ENCODE measurements around the gene ART4. TPM values are rescaled to one million over a fixed set of nuclear protein-coding genes. Genes with fewer than 3 reads are reported as not detected.

Gene ART4
- total RNA-seq, 2 donors from 2014 or later, result 12.1 to 25.9 TPM

- TF ChIP-seq CTCF (IDR thresholded peaks at IDR 0.05), result no peak
- DNase-seq (ENCODE audit: low spot score), result no peak
- Histone ChIP-seq H3K27me3 (no peaks in the 10 kb centered on the region), H3K27ac (no peak overlapping the region), H3K36me3 (no peaks in the 10 kb centered on the region), H3K4me3 (no peak overlapping the region), H3K9me3 (no peaks in the 10 kb centered on the region), H3K4me1 (no peaks in the 10 kb centered on the region)
Observed at GRCh38 chr12:14868916-14869506, 25.7 kb upstream of the ART4 start.

- no peak for TF ChIP-seq CTCF (IDR thresholded peaks at IDR 0.05)
- H3K4me1 ChIP-seq, result no peaks in the 10 kb centered on the region
- no peak overlapping the region for H3K27ac ChIP-seq
- H3K36me3 ChIP-seq, result no peaks in the 10 kb centered on the region
- peaks cover 0 to 30% of the 10 kb centered on the region in 2 donors for H3K9me3 ChIP-seq
- no peak overlapping the region for H3K4me3 ChIP-seq
- no peaks in the 10 kb centered on the region for H3K27me3 ChIP-seq
- no peak for DNase-seq (ENCODE audit: low spot score)
Observed at GRCh38 chr12:14860490-14860889, 17.2 kb upstream of the ART4 start.

GRCh38 chr12:14858513-14858912 lies 15.2 kb upstream of the ART4 start:
- peaks cover 0 to 30% of the 10 kb centered on the region in 2 donors for H3K9me3 ChIP-seq
- no peaks in the 10 kb centered on the region for H3K27me3 ChIP-seq
- H3K27ac ChIP-seq, result no peak overlapping the region
- no peak overlapping the region for H3K4me3 ChIP-seq
- no peaks in the 10 kb centered on the region for H3K36me3 ChIP-seq
- peaks cover 0 to 7% of the 10 kb centered on the region in 2 donors for H3K4me1 ChIP-seq
- no peak for TF ChIP-seq CTCF (IDR thresholded peaks at IDR 0.05)
- DNase-seq (ENCODE audit: low spot score), result no peak

GRCh38 chr12:14854586-14855183 lies 11.4 kb upstream of the ART4 start:
- H3K36me3 ChIP-seq, result no peaks in the 10 kb centered on the region
- H3K27ac ChIP-seq, result no peak overlapping the region
- peaks cover 0 to 8% of the 10 kb centered on the region in 2 donors for H3K4me1 ChIP-seq
- peaks cover 0 to 11% of the 10 kb centered on the region in 2 donors for H3K9me3 ChIP-seq
- no peak overlapping the region for H3K4me3 ChIP-seq
- no peak for TF ChIP-seq CTCF (IDR thresholded peaks at IDR 0.05)
- no peaks in the 10 kb centered on the region for H3K27me3 ChIP-seq
- no peak for DNase-seq (ENCODE audit: low spot score)

- H3K4me3 ChIP-seq, result no peak overlapping the region
- H3K27ac ChIP-seq, result peak overlapping the region in 1 of 2 donors; percentile 13
- H3K4me1 ChIP-seq, result peaks cover 0 to 8% of the 10 kb centered on the region in 2 donors
- no peak for TF ChIP-seq CTCF (IDR thresholded peaks at IDR 0.05)
- H3K27me3 ChIP-seq, result no peaks in the 10 kb centered on the region
- DNase-seq (ENCODE audit: low spot score), result no peak
- H3K9me3 ChIP-seq, result peaks cover 0 to 4% of the 10 kb centered on the region in 2 donors
- no peaks in the 10 kb centered on the region for H3K36me3 ChIP-seq
Observed at GRCh38 chr12:14853961-14854360, 10.6 kb upstream of the ART4 start.

GRCh38 chr12:14852880-14853279 lies 9.6 kb upstream of the ART4 start:
- no peaks in the 10 kb centered on the region for H3K36me3 ChIP-seq
- H3K4me3 ChIP-seq, result no peak overlapping the region
- H3K4me1 ChIP-seq, result peaks cover 0 to 8% of the 10 kb centered on the region in 2 donors
- no peaks in the 10 kb centered on the region for H3K27me3 ChIP-seq
- DNase-seq (ENCODE audit: low spot score), result no peak
- no peak for TF ChIP-seq CTCF (IDR thresholded peaks at IDR 0.05)
- H3K9me3 ChIP-seq, result no peaks in the 10 kb centered on the region
- H3K27ac ChIP-seq, result no peak overlapping the region

All from right atrium auricular region (tissue), 2 donors.